Activated T-helper 9 cell treated with anti-CD3 and anti-CD28 coated beads, Interleukin-2, amount 50 U/mL, for 16 hours (primary cell): ENCODE measurements around the gene GXYLT2.

Source experiments
- DNase-seq: peaks from one replicate; pipeline ENCODE4 v3.0.0-alpha.2; 2020; ENCODE audit warnings: low read depth

GXYLT2 gene

GRCh38 chr3:73018790-73019441 lies 131.1 kb downstream of the GXYLT2 start:
- DNase-seq = no peak

- no peak for DNase-seq
These were observed 133.5 kb downstream of the GXYLT2 start for GRCh38 chr3:73021301-73021835.

- DNase-seq = no peak
These were observed 137.0 kb downstream of the GXYLT2 start for GRCh38 chr3:73024836-73025235.

GRCh38 chr3:73026111-73026759 lies 138.4 kb downstream of the GXYLT2 start:
- DNase-seq = no peak
